Nephron (organoid): ENCODE data around the gene DOCK2.

Source experiments
- H3K27ac Mint-ChIP-seq, 3 experiments: 2 replicates each; pipeline ENCODE4 v1.8.0; 2020; ENCODE audit warnings: mixed read lengths in 3 of 3, mild to moderate bottlenecking in 2 of 3, moderate library complexity in 1 of 3
- H3K27me3 Mint-ChIP-seq: 2 replicates; pipeline ENCODE4 v1.8.0; 2021; ENCODE audit warnings: low read depth, mild to moderate bottlenecking, moderate library complexity, mixed read lengths
- H3K36me3 Mint-ChIP-seq: 2 replicates; pipeline ENCODE4 v1.8.0; 2020; ENCODE audit warnings: low read depth, mixed read lengths
- H3K4me1 Mint-ChIP-seq: 2 replicates; pipeline ENCODE4 v1.8.0; 2020; ENCODE audit warnings: mixed read lengths
- H3K4me3 Mint-ChIP-seq, 3 experiments: 2 replicates each; pipeline ENCODE4 v1.8.0; 2020; ENCODE audit warnings: mild to moderate bottlenecking in 3 of 3, mixed read lengths in 3 of 3, moderate library complexity in 2 of 3
- H3K9me3 Mint-ChIP-seq: 2 replicates; pipeline ENCODE4 v1.8.0; 2020; ENCODE audit warnings: mixed read lengths
- CTCF ChIP-seq, 3 experiments: fragments of 200-600 bp; sonication (generic); IDR thresholded peaks; one replicate each; pipeline ENCODE4 v1.5.0; 2021; ENCODE audit warnings: antibody characterized with exemption in 3 of 3; ENCODE audit not compliant: unreplicated experiment in 3 of 3

DOCK2 gene

GRCh38 chr5:169876386-169876785 is 239.3 kb downstream of the DOCK2 start:
- peaks cover 3% of the 10 kb centered on the region for H3K9me3 Mint-ChIP-seq
- no peak for TF ChIP-seq CTCF (IDR thresholded peaks at IDR 0.05; ENCODE audit: unreplicated experiment in 3 of 3)
- peaks cover 27% of the 10 kb centered on the region for H3K27me3 Mint-ChIP-seq
- H3K4me1 Mint-ChIP-seq: peaks cover 33% of the 10 kb centered on the region
- H3K27ac Mint-ChIP-seq: peak overlapping the region in 2 of 3 experiments; percentile 81 to 90
- no peak overlapping the region for H3K4me3 Mint-ChIP-seq
- H3K36me3 Mint-ChIP-seq: no peaks in the 10 kb centered on the region

- Mint-ChIP-seq H3K27me3 (peaks cover 44% of the 10 kb centered on the region), H3K27ac (no peak overlapping the region), H3K9me3 (peaks cover 3% of the 10 kb centered on the region), H3K4me1 (peaks cover 10% of the 10 kb centered on the region), H3K4me3 (no peak overlapping the region), H3K36me3 (peaks cover 4% of the 10 kb centered on the region)
- no peak for TF ChIP-seq CTCF (IDR thresholded peaks at IDR 0.05; ENCODE audit: unreplicated experiment in 3 of 3)
Observed at GRCh38 chr5:169880012-169880663, 243.1 kb downstream of the DOCK2 start.

GRCh38 chr5:169880785-169881184 is 243.7 kb downstream of the DOCK2 start:
- peaks cover 3% of the 10 kb centered on the region for H3K9me3 Mint-ChIP-seq
- H3K4me3 Mint-ChIP-seq: no peak overlapping the region
- peaks cover 4% of the 10 kb centered on the region for H3K36me3 Mint-ChIP-seq
- TF ChIP-seq CTCF (IDR thresholded peaks at IDR 0.05; ENCODE audit: unreplicated experiment in 3 of 3): no peak
- H3K27ac Mint-ChIP-seq: no peak overlapping the region
- H3K27me3 Mint-ChIP-seq: peaks cover 48% of the 10 kb centered on the region
- peaks cover 5% of the 10 kb centered on the region for H3K4me1 Mint-ChIP-seq

- Mint-ChIP-seq H3K4me1 (no peaks in the 10 kb centered on the region), H3K27me3 (peaks cover 47% of the 10 kb centered on the region), H3K9me3 (peaks cover 3% of the 10 kb centered on the region), H3K4me3 (no peak overlapping the region), H3K27ac (no peak overlapping the region), H3K36me3 (peaks cover 4% of the 10 kb centered on the region)
- no peak for TF ChIP-seq CTCF (IDR thresholded peaks at IDR 0.05; ENCODE audit: unreplicated experiment in 3 of 3)
Observed at GRCh38 chr5:169881702-169882303, 244.7 kb downstream of the DOCK2 start.

- TF ChIP-seq CTCF (IDR thresholded peaks at IDR 0.05; ENCODE audit: unreplicated experiment in 3 of 3): no peak
- Mint-ChIP-seq H3K27ac (no peak overlapping the region), H3K36me3 (peaks cover 4% of the 10 kb centered on the region), H3K4me3 (no peak overlapping the region), H3K4me1 (no peaks in the 10 kb centered on the region), H3K9me3 (no peaks in the 10 kb centered on the region), H3K27me3 (peaks cover 28% of the 10 kb centered on the region)
Observed at GRCh38 chr5:169886033-169886432, 249.0 kb downstream of the DOCK2 start.

GRCh38 chr5:169886677-169887076 is 249.6 kb downstream of the DOCK2 start:
- no peak for TF ChIP-seq CTCF (IDR thresholded peaks at IDR 0.05; ENCODE audit: unreplicated experiment in 3 of 3)
- peaks cover 28% of the 10 kb centered on the region for H3K27me3 Mint-ChIP-seq
- no peak overlapping the region for H3K4me3 Mint-ChIP-seq
- no peaks in the 10 kb centered on the region for H3K4me1 Mint-ChIP-seq
- no peak overlapping the region for H3K27ac Mint-ChIP-seq
- H3K9me3 Mint-ChIP-seq: no peaks in the 10 kb centered on the region
- H3K36me3 Mint-ChIP-seq: peaks cover 4% of the 10 kb centered on the region
